Measurements from ENCODE around the gene PPARG. TPM values are rescaled to one million over a fixed set of nuclear protein-coding genes. Genes with fewer than 3 reads are reported as not detected.

The PPARG gene
- total and polyA plus RNA-seq, 10 of the 15 experiments (the other 5 are each of a cell fraction or from before 2014, with no cell fraction given): 0.06 to 0.86 (median 0.12) TPM; not detected in 5

- SMC1A ChIA-PET (ENCODE audit: uncharacterized antibody, unreplicated experiment): no interaction called here
- H3K9ac ChIP-seq (ENCODE audit: control insufficient read depth, insufficient read depth, low read length): no peak overlapping the region
- no peak for FAIRE-seq
- no peak overlapping the region for H3K27ac ChIP-seq (ENCODE audit: control insufficient read depth, insufficient read depth)
- 22% methylated on average over 2 of the region's 2 CpGs for WGBS (ENCODE audit: insufficient coverage, insufficient replicate concordance, low lambda C conversion rate, missing lambda C conversion rate)
- H4K20me1 ChIP-seq (ENCODE audit: control insufficient read depth, insufficient read depth): no peaks in the 10 kb centered on the region
- H3K36me3 ChIP-seq (ENCODE audit: control insufficient read depth in 2 of 2, insufficient read depth in 2 of 2, low read length in 1 of 2): no peaks in the 10 kb centered on the region
- no peak overlapping the region for H2AFZ ChIP-seq (ENCODE audit: control insufficient read depth, low read depth, low read length)
- CTCF ChIA-PET: no interaction called here
- no peaks in the 10 kb centered on the region for H3K79me2 ChIP-seq (ENCODE audit: control insufficient read depth, insufficient read depth, low read length)
- RAD21 ChIA-PET (ENCODE audit: unreplicated experiment): no interaction called here
- no peak overlapping the region for H3K4me3 ChIP-seq
- no peak for ATAC-seq
- BruUV-seq (replicated peaks): no TSS peak
- H3K27me3 ChIP-seq (replicated peaks in 1 of 2; ENCODE audit: control insufficient read depth in 2 of 2, insufficient read depth in 2 of 2, low read length in 1 of 2): no peaks in the 10 kb centered on the region
- DNase-seq (ENCODE audit: low read depth, low spot score): no peak
- TF ChIP-seq TCF7 (IDR thresholded peaks at IDR 0.05; ENCODE audit: borderline replicate concordance) (no peak), POLR2AphosphoS2 (IDR thresholded peaks at IDR 0.05; ENCODE audit: low read depth, low read length) (no peak), ATF3 (IDR thresholded peaks at IDR 0.05; ENCODE audit: borderline replicate concordance, extremely low read depth, low read depth, low read length) (no peak), NFXL1 (IDR thresholded peaks at IDR 0.05; ENCODE audit: borderline replicate concordance) (no peak), ZBTB40 (IDR thresholded peaks at IDR 0.05; ENCODE audit: borderline replicate concordance) (no peak), SMARCA5 (IDR thresholded peaks at IDR 0.05) (no peak), SMAD5 (IDR thresholded peaks at IDR 0.05; ENCODE audit: low read depth) (no peak), ZNF217 (IDR thresholded peaks at IDR 0.05) (no peak), BMI1 (IDR thresholded peaks at IDR 0.05; ENCODE audit: borderline replicate concordance) (no peak), MXI1 (IDR thresholded peaks at IDR 0.05; ENCODE audit: low read depth, low read length) (no peak), MLLT1 (IDR thresholded peaks at IDR 0.05) (no peak), MYB (IDR thresholded peaks at IDR 0.05; ENCODE audit: borderline replicate concordance, low read depth, low read length) (no peak), NR2C2 (IDR thresholded peaks at IDR 0.05; ENCODE audit: borderline replicate concordance, control insufficient read depth, insufficient read length, low read depth) (no peak), POLR2A (IDR thresholded peaks at IDR 0.05; ENCODE audit: low read depth, low read length) (no peak), BCL11A (IDR thresholded peaks at IDR 0.05; ENCODE audit: low read depth, low read length) (no peak), STAT3 (IDR thresholded peaks at IDR 0.05; ENCODE audit: low read depth, low read length) (no peak)
- in situ Hi-C loops (cut with MboI) (no loop called here), intact Hi-C loops (cut with micrococcal nuclease; ENCODE audit: unreplicated experiment) (no loop called here)
- no peaks in the 10 kb centered on the region for H3K4me1 ChIP-seq (ENCODE audit: control insufficient read depth, insufficient read depth, low read length)
- no peak overlapping the region for H3K4me2 ChIP-seq (ENCODE audit: control insufficient read depth, insufficient read depth)
- POLR2A ChIA-PET: no interaction called here
- H3K9me3 ChIP-seq (replicated peaks; ENCODE audit: control insufficient read depth, insufficient read depth, low read length): no peaks in the 10 kb centered on the region
These were observed 165.9 kb downstream of the PPARG start for GRCh38 chr3:12454816-12455121.
